ENCODE data around the gene RBMY1E.
"Not testable (repeated sequence)": the region's sequence is repeated elsewhere in the genome, so short reads cannot be mapped to it uniquely, and the experiment has no call there.

The RBMY1E gene

GRCh38 chrY:21917932-21918331 is at the start of gene RBMY1E:
Gene RBMY1E (minus strand): TSS chrY:21918032. CDS start chrY:21916054, 1,978 bp downstream.
- DNase-seq (ENCODE audit: low read depth); H3K4me3 ChIP-seq (ENCODE audit: control insufficient read depth, low read depth, low read length): not testable (repeated sequence)

GRCh38 chrY:21894426-21894825 is 23.4 kb downstream of the RBMY1E start, which contains the start of gene RBMY1D:
Gene RBMY1D (minus strand): TSS chrY:21894526. CDS start chrY:21892513, 2,013 bp downstream.
- not testable (repeated sequence) for DNase-seq (ENCODE audit: low read depth); H3K4me3 ChIP-seq (ENCODE audit: control insufficient read depth, low read depth, low read length)

- DNase-seq (ENCODE audit: low read depth); H3K4me3 ChIP-seq (ENCODE audit: control insufficient read depth, low read depth, low read length): not testable (repeated sequence)
These were observed 48.3 kb downstream of the RBMY1E start for GRCh38 chrY:21869407-21870076.
